ENCODE measurements around the gene FOXP1.

Gene FOXP1

GRCh38 chr3:71541313-71541712 lies 42.2 kb downstream of the FOXP1 start:
- no peaks in the 10 kb centered on the region for H3K9me3 ChIP-seq (ENCODE audit: insufficient read depth, low read length)
- H3K4me3 ChIP-seq (ENCODE audit: insufficient read depth, low read length, poor library complexity, severe bottlenecking), result no peak overlapping the region
- no peaks in the 10 kb centered on the region for H3F3A ChIP-seq (ENCODE audit: insufficient read depth)
- H3K36me3 ChIP-seq (ENCODE audit: low read length), result no peaks in the 10 kb centered on the region
- no peak overlapping the region for H3K4me2 ChIP-seq (ENCODE audit: low read depth, low read length, poor library complexity, severe bottlenecking)
- no peaks in the 10 kb centered on the region for H4K20me1 ChIP-seq (ENCODE audit: low read depth, low read length)
- no peak for TF ChIP-seq EZH2phosphoT487 (conservative IDR thresholded peaks at IDR 0.05; ENCODE audit: low read length)
- TF ChIP-seq, protein P1, sequence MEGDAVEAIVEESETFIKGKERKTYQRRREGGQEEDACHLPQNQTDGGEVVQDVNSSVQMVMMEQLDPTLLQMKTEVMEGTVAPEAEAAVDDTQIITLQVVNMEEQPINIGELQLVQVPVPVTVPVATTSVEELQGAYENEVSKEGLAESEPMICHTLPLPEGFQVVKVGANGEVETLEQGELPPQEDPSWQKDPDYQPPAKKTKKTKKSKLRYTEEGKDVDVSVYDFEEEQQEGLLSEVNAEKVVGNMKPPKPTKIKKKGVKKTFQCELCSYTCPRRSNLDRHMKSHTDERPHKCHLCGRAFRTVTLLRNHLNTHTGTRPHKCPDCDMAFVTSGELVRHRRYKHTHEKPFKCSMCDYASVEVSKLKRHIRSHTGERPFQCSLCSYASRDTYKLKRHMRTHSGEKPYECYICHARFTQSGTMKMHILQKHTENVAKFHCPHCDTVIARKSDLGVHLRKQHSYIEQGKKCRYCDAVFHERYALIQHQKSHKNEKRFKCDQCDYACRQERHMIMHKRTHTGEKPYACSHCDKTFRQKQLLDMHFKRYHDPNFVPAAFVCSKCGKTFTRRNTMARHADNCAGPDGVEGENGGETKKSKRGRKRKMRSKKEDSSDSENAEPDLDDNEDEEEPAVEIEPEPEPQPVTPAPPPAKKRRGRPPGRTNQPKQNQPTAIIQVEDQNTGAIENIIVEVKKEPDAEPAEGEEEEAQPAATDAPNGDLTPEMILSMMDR (IDR thresholded peaks at IDR 0.05; ENCODE audit: insufficient read depth, low read length, poor library complexity, severe bottlenecking), result no peak
- no peaks in the 10 kb centered on the region for H3K79me2 ChIP-seq (ENCODE audit: insufficient read depth, low read length)
- H2AFZ ChIP-seq (ENCODE audit: low read depth, low read length, severe bottlenecking), result no peak overlapping the region
- no peaks in the 10 kb centered on the region for H3K27me3 ChIP-seq (ENCODE audit: low read length)
- no peak overlapping the region for H3K9ac ChIP-seq (ENCODE audit: low read length)
- no peak overlapping the region for H3K27ac ChIP-seq (ENCODE audit: low read depth, low read length)
- H3K9me2 ChIP-seq (replicated peaks; ENCODE audit: insufficient read depth, low read length), result no peaks in the 10 kb centered on the region

DNA sequence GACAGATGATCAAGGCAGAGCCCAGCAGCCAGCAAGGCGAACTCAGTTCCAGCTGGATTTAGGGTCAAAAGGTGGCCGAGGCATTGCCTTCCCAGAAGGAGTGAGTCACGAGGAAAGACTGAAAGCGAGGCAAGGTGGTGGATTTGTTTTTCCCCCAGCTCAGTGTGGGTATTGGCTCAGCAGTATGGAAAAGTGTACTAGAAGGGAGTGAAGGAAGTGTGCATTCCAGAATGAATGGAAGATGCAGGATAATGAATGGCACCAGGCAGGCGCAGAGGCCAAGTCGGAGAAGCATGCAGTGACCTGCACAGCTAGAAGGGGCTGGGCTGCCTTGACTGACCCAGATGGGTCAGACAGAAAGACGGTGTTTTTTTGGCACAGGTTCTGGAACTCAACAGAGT lies 46.3 kb downstream of the FOXP1 start:
- Histone ChIP-seq H3K9me3 (ENCODE audit: insufficient read depth, low read length) (no peaks in the 10 kb centered on the region), H3F3A (ENCODE audit: insufficient read depth) (no peaks in the 10 kb centered on the region), H3K4me2 (ENCODE audit: low read depth, low read length, poor library complexity, severe bottlenecking) (no peak overlapping the region), H3K36me3 (ENCODE audit: low read length) (no peaks in the 10 kb centered on the region), H3K9me2 (replicated peaks; ENCODE audit: insufficient read depth, low read length) (no peaks in the 10 kb centered on the region), H3K27ac (ENCODE audit: low read depth, low read length) (no peak overlapping the region), H3K27me3 (ENCODE audit: low read length) (no peaks in the 10 kb centered on the region), H4K20me1 (ENCODE audit: low read depth, low read length) (no peaks in the 10 kb centered on the region), H2AFZ (ENCODE audit: low read depth, low read length, severe bottlenecking) (no peak overlapping the region), H3K9ac (ENCODE audit: low read length) (no peak overlapping the region), H3K4me3 (ENCODE audit: insufficient read depth, low read length, poor library complexity, severe bottlenecking) (no peak overlapping the region), H3K79me2 (ENCODE audit: insufficient read depth, low read length) (no peaks in the 10 kb centered on the region)
- TF ChIP-seq, protein P1 (IDR thresholded peaks at IDR 0.05; ENCODE audit: insufficient read depth, low read length, poor library complexity, severe bottlenecking), result no peak
- TF ChIP-seq EZH2phosphoT487 (conservative IDR thresholded peaks at IDR 0.05; ENCODE audit: low read length), result no peak

GRCh38 chr3:71536376-71536965 lies 47.1 kb downstream of the FOXP1 start:
- Histone ChIP-seq H3K4me3 (ENCODE audit: insufficient read depth, low read length, poor library complexity, severe bottlenecking) (no peak overlapping the region), H3K79me2 (ENCODE audit: insufficient read depth, low read length) (no peaks in the 10 kb centered on the region), H3F3A (ENCODE audit: insufficient read depth) (no peaks in the 10 kb centered on the region), H3K27ac (ENCODE audit: low read depth, low read length) (no peak overlapping the region), H3K9me3 (ENCODE audit: insufficient read depth, low read length) (no peaks in the 10 kb centered on the region), H3K9ac (ENCODE audit: low read length) (no peak overlapping the region), H3K27me3 (ENCODE audit: low read length) (no peaks in the 10 kb centered on the region), H4K20me1 (ENCODE audit: low read depth, low read length) (no peaks in the 10 kb centered on the region), H3K4me2 (ENCODE audit: low read depth, low read length, poor library complexity, severe bottlenecking) (no peak overlapping the region), H3K9me2 (replicated peaks; ENCODE audit: insufficient read depth, low read length) (no peaks in the 10 kb centered on the region), H2AFZ (ENCODE audit: low read depth, low read length, severe bottlenecking) (no peak overlapping the region), H3K36me3 (ENCODE audit: low read length) (no peaks in the 10 kb centered on the region)
- TF ChIP-seq, protein P1 (IDR thresholded peaks at IDR 0.05; ENCODE audit: insufficient read depth, low read length, poor library complexity, severe bottlenecking), result no peak
- TF ChIP-seq EZH2phosphoT487 (conservative IDR thresholded peaks at IDR 0.05; ENCODE audit: low read length), result no peak

All from SU-DHL-6 (cell line).